Keratinocyte (primary cell): ENCODE data around the gene FTL. TPM values are rescaled to one million over a fixed set of nuclear protein-coding genes. Genes with fewer than 3 reads are reported as not detected.

Experiments
- DNase-seq: peaks from one replicate; pipeline ENCODE4 v3.0.0-alpha.2; 2011; ENCODE audit warnings: low read depth, missing footprints, low spot score
- FAIRE-seq: peaks from 2 replicates; lab custom pipeline; 2011; peaks lifted over from hg19 to GRCh38; lab: Jason Lieb, UNC
- H2AFZ ChIP-seq: 2 replicates; pipeline ENCODE4 v1.6.0; 2012; ENCODE audit warnings: low read length, control low read depth, inconsistent platforms; ENCODE audit not compliant: control insufficient read depth
- H3K27ac ChIP-seq: 2 replicates; pipeline ENCODE4 v1.5.1; 2011; ENCODE audit warnings: low read length; ENCODE audit not compliant: control insufficient read depth, insufficient read depth
- H3K27me3 ChIP-seq: 3 replicates; pipeline ENCODE4 v1.6.0; 2011; ENCODE audit warnings: low read length; ENCODE audit not compliant: control insufficient read depth, insufficient read depth; ENCODE audit errors: extremely low read depth
- H3K36me3 ChIP-seq, 2 experiments: 2 replicates in 1 of 2; 3 replicates in 1 of 2; pipeline ENCODE4 v1.5.1; 2011; ENCODE audit warnings: low read length in 2 of 2, mild to moderate bottlenecking in 1 of 2; ENCODE audit not compliant: control insufficient read depth in 2 of 2, insufficient read depth in 2 of 2; ENCODE audit errors: extremely low read depth in 1 of 2
- H3K4me1 ChIP-seq: 3 replicates; pipeline ENCODE4 v1.5.1; 2011; ENCODE audit warnings: low read length; ENCODE audit not compliant: control insufficient read depth, insufficient read depth; ENCODE audit errors: extremely low read depth
- H3K4me2 ChIP-seq: 3 replicates; pipeline ENCODE4 v1.6.0; 2011; ENCODE audit warnings: low read depth, low read length; ENCODE audit not compliant: control insufficient read depth, insufficient read depth; ENCODE audit errors: extremely low read depth
- H3K4me3 ChIP-seq, 3 experiments: fragments of 200-600 bp in 1 of 3; sonication (generic) in 1 of 3; 2 replicates in 2 of 3; 3 replicates in 1 of 3; pipeline ENCODE4 v1.5.1; 2011 to 2016; ENCODE audit warnings: low read length in 3 of 3, mild to moderate bottlenecking in 3 of 3, control low read depth in 2 of 3, inconsistent platforms in 1 of 3, low read depth in 1 of 3, mixed read lengths in 1 of 3, mixed run types in 1 of 3, moderate library complexity in 1 of 3; ENCODE audit not compliant: control insufficient read depth in 2 of 3, insufficient read depth in 2 of 3; ENCODE audit errors: extremely low read depth in 1 of 3
- H3K79me2 ChIP-seq: 2 replicates; pipeline ENCODE4 v1.6.0; 2012; ENCODE audit warnings: low read length; ENCODE audit not compliant: control insufficient read depth, insufficient read depth
- H3K9ac ChIP-seq: 3 replicates; pipeline ENCODE4 v1.6.0; 2011; ENCODE audit warnings: low read length; ENCODE audit not compliant: control insufficient read depth, insufficient read depth; ENCODE audit errors: extremely low read depth
- H3K9me1 ChIP-seq: 3 replicates; pipeline ENCODE4 v1.6.0; 2011; ENCODE audit warnings: low read length; ENCODE audit not compliant: control insufficient read depth, insufficient read depth; ENCODE audit errors: extremely low read depth
- H3K9me3 ChIP-seq: 2 replicates; pipeline ENCODE4 v1.5.1; 2012; ENCODE audit warnings: low read depth, low read length; ENCODE audit not compliant: control insufficient read depth
- H4K20me1 ChIP-seq: 3 replicates; pipeline ENCODE4 v1.6.0; 2011; ENCODE audit warnings: low read length; ENCODE audit not compliant: control insufficient read depth, insufficient read depth; ENCODE audit errors: extremely low read depth
- CTCF ChIP-seq, 3 experiments: IDR thresholded peaks in 1 of 3; conservative IDR thresholded peaks in 1 of 3; optimal IDR thresholded peaks in 1 of 3; 2 replicates in 2 of 3; 3 replicates in 1 of 3; pipeline versions ENCODE3 to v1.5.1; 2011; ENCODE audit warnings: low read length in 3 of 3, mild to moderate bottlenecking in 3 of 3, moderate library complexity in 2 of 3, control low read depth in 1 of 3, inconsistent platforms in 1 of 3; ENCODE audit not compliant: insufficient read depth in 2 of 3; ENCODE audit errors: extremely low read depth in 1 of 3
- EZH2 ChIP-seq: IDR thresholded peaks from one replicate; pipeline ENCODE4 v1.6.1; 2012; ENCODE audit warnings: inconsistent platforms, mild to moderate bottlenecking, low read length, moderate library complexity
- dilution Hi-C: fragments of 300-500 bp; cut with MboI; formaldehyde crosslinking; loops from one replicate; pipeline ENCODE4 v1.7.0; 2020; ENCODE audit warnings: low sequenced_read_pairs; ENCODE audit not compliant: extremely low pct_ligation_motif_present
- polyA plus RNA-seq, 5 experiments: library from polyadenylated mRNA; depleted of rRNA in 3 of 5; stranded (reverse) in 3 of 5; stranded (forward) in 1 of 5; unstranded in 1 of 5; fragments of >200 nt; gene quantifications; 1 replicate in 1 of 5; 2 replicates in 3 of 5; 3 replicates in 1 of 5; pipeline versions ENCODE4 v1.2.1 to v1.2.3, GENCODE V29; 2011 to 2012; ENCODE audit warnings: missing spikeins in 2 of 5, low read depth in 1 of 5, low replicate concordance in 1 of 5

FTL gene
- polyA plus RNA-seq, 1 donor (not counting 4 experiments of a cell fraction or from before 2014, with no cell fraction given): 838 TPM

GRCh38 chr19:48938256-48938655, 26.9 kb upstream of the FTL start:
- dilution Hi-C loops: no loop called here

GRCh38 chr19:48940902-48941301, 24.2 kb upstream of the FTL start:
- H3K79me2 ChIP-seq: no peaks in the 10 kb centered on the region
- H4K20me1 ChIP-seq: no peaks in the 10 kb centered on the region
- no peaks in the 10 kb centered on the region for H3K27me3 ChIP-seq
- TF ChIP-seq EZH2: no peak
- TF ChIP-seq CTCF (optimal IDR thresholded peaks at IDR 0.05 in 1 of 3, IDR thresholded peaks at IDR 0.05 in 1 of 3, conservative IDR thresholded peaks at IDR 0.05 in 1 of 3; ENCODE audit: extremely low read depth in 1 of 3, insufficient read depth in 2 of 3, low read length in 3 of 3): no peak
- DNase-seq (no peak), FAIRE-seq (no peak)
- H3K9me1 ChIP-seq: no peaks in the 10 kb centered on the region
- H3K9me3 ChIP-seq: no peaks in the 10 kb centered on the region
- H2AFZ ChIP-seq: no peak overlapping the region
- no peak overlapping the region for H3K9ac ChIP-seq
- no peak overlapping the region for H3K27ac ChIP-seq
- no peaks in the 10 kb centered on the region for H3K4me1 ChIP-seq
- no peaks in the 10 kb centered on the region for H3K36me3 ChIP-seq
- H3K4me2 ChIP-seq: no peak overlapping the region
- dilution Hi-C loops: no loop called here
- no peak overlapping the region for H3K4me3 ChIP-seq

More at GRCh38 chr19:48938256-48938655, 26.9 kb upstream of the FTL start:
- H3K4me2 ChIP-seq: no peak overlapping the region
- H3K36me3 ChIP-seq: no peaks in the 10 kb centered on the region
- DNase-seq (no peak), FAIRE-seq (no peak)
- peaks cover 3% of the 10 kb centered on the region for H3K4me1 ChIP-seq
- no peak overlapping the region for H3K4me3 ChIP-seq
- no peak overlapping the region for H3K9ac ChIP-seq
- H3K27ac ChIP-seq: no peak overlapping the region
- no peaks in the 10 kb centered on the region for H3K27me3 ChIP-seq
- no peaks in the 10 kb centered on the region for H3K9me3 ChIP-seq
- TF ChIP-seq EZH2 (no peak), CTCF (optimal IDR thresholded peaks at IDR 0.05 in 1 of 3, IDR thresholded peaks at IDR 0.05 in 1 of 3, conservative IDR thresholded peaks at IDR 0.05 in 1 of 3; ENCODE audit: extremely low read depth in 1 of 3, insufficient read depth in 2 of 3, low read length in 3 of 3) (no peak)
- H3K79me2 ChIP-seq: no peaks in the 10 kb centered on the region
- no peaks in the 10 kb centered on the region for H3K9me1 ChIP-seq
- no peaks in the 10 kb centered on the region for H4K20me1 ChIP-seq
- H2AFZ ChIP-seq: no peak overlapping the region
